ENCODE data around the gene FOXI2.

The FOXI2 gene

DNA sequence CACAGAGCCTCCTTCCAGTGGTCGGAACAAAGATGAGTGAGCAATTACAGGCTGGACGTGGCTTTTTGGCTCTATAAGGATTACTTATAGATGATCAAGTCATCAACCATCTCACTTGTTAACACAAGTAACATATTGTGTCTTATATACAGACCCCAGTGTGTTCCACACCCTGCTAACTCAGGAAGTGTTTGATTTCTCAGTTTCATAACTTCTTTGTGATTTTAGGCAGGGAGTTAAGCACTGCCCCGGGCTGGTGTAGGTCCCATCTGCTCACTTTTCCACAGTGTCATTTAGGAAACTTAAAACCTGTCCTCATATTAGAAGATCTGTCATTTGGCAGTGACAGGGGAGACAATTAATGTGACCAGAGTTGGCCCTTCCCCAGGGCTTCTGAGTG, 6.2 kb downstream of the FOXI2 start:
- H3K79me2 ChIP-seq (ENCODE audit: control insufficient read depth, insufficient read depth, low read length, unreplicated experiment) = no peaks in the 10 kb centered on the region
- H3K36me3 ChIP-seq (ENCODE audit: insufficient read depth, low read length) = no peaks in the 10 kb centered on the region
- H3K4me3 ChIP-seq (ENCODE audit: low read depth, low read length) = no peak overlapping the region
- no peak overlapping the region for H2AFZ ChIP-seq (ENCODE audit: low read length, unreplicated experiment)
- H3K4me1 ChIP-seq (ENCODE audit: control insufficient read depth, insufficient read depth, low read length, unreplicated experiment) = no peaks in the 10 kb centered on the region
- H3K27ac ChIP-seq (ENCODE audit: low read depth, low read length) = no peak overlapping the region
- peaks cover 12% of the 10 kb centered on the region for H3K27me3 ChIP-seq (ENCODE audit: insufficient read depth, low read length)

DNA sequence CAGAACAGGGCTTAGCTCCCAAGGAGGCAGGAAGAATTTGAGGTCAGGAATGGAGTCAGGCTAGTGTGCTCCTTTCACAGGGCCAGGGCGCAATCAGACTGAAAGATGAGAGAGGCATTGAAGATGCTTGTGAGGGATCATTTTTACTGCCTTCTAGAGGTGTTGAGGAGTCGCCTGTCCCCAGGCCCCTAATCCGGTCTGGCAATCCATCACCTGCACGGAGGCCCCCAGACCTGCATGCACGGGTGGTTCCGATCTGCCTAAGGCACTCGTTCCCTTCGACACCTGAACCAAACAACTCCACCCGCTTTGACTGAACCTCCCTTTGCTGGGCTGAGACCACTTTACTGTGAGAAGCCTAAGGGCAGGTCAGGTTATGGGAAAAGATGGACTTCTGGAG, 8.0 kb downstream of the FOXI2 start:
- Histone ChIP-seq H3K79me2 (ENCODE audit: control insufficient read depth, insufficient read depth, low read length, unreplicated experiment) (no peaks in the 10 kb centered on the region), H3K27ac (ENCODE audit: low read depth, low read length) (no peak overlapping the region), H3K4me1 (ENCODE audit: control insufficient read depth, insufficient read depth, low read length, unreplicated experiment) (no peaks in the 10 kb centered on the region), H3K4me3 (ENCODE audit: low read depth, low read length) (no peak overlapping the region), H2AFZ (ENCODE audit: low read length, unreplicated experiment) (no peak overlapping the region), H3K27me3 (ENCODE audit: insufficient read depth, low read length) (no peaks in the 10 kb centered on the region), H3K36me3 (ENCODE audit: insufficient read depth, low read length) (no peaks in the 10 kb centered on the region)

GRCh38 chr10:127745861-127746260, 8.9 kb downstream of the FOXI2 start:
- Histone ChIP-seq H3K27ac (ENCODE audit: low read depth, low read length) (no peak overlapping the region), H3K27me3 (ENCODE audit: insufficient read depth, low read length) (no peaks in the 10 kb centered on the region), H3K4me3 (ENCODE audit: low read depth, low read length) (no peak overlapping the region), H3K36me3 (ENCODE audit: insufficient read depth, low read length) (no peaks in the 10 kb centered on the region), H3K4me1 (ENCODE audit: control insufficient read depth, insufficient read depth, low read length, unreplicated experiment) (no peaks in the 10 kb centered on the region), H3K79me2 (ENCODE audit: control insufficient read depth, insufficient read depth, low read length, unreplicated experiment) (no peaks in the 10 kb centered on the region), H2AFZ (ENCODE audit: low read length, unreplicated experiment) (no peak overlapping the region)

DNA sequence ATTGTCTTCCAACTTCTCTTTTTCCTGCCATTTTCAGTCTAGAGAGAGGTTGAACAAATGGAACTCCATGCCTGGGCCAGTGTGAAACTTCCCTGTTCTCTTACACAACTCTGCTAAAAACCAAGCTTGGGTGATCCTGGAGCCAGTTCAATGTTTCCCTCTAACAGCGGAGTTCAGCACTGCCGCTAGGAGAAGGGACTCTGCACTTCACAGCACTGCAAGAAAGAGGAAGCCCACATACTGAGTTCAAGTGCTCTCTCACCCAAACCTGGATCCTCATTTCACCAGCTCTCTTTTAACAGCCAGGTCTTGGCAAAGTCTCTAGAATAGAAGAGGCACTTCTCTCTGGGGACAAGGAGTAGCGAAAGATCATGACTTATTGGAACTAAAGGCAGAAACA, 18.8 kb downstream of the FOXI2 start:
- no peaks in the 10 kb centered on the region for H3K27me3 ChIP-seq (ENCODE audit: insufficient read depth, low read length)
- no peaks in the 10 kb centered on the region for H3K79me2 ChIP-seq (ENCODE audit: control insufficient read depth, insufficient read depth, low read length, unreplicated experiment)
- no peak overlapping the region for H3K27ac ChIP-seq (ENCODE audit: low read depth, low read length)
- H2AFZ ChIP-seq (ENCODE audit: low read length, unreplicated experiment) = no peak overlapping the region
- H3K36me3 ChIP-seq (ENCODE audit: insufficient read depth, low read length) = no peaks in the 10 kb centered on the region
- no peak overlapping the region for H3K4me3 ChIP-seq (ENCODE audit: low read depth, low read length)
- no peaks in the 10 kb centered on the region for H3K4me1 ChIP-seq (ENCODE audit: control insufficient read depth, insufficient read depth, low read length, unreplicated experiment)

DNA sequence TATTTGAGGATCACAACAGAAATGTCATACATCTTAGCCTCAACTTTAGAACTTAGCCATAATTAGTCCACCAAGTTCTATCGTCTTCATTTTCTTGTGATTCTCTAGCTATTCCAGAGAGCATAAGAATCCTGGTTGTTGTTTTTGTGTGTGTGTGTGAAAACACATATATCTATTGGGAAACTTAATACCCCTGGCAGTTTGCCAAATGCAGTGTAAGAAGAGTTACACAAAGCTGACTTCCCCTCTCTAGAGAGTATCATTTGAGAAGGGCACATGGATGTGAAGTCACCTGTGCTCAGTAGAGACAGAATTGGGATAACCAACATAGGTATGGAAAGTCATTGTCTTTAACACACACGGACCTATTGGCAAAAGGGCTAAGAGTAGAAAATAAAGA, 19.3 kb downstream of the FOXI2 start:
- Histone ChIP-seq H3K27me3 (ENCODE audit: insufficient read depth, low read length) (no peaks in the 10 kb centered on the region), H3K79me2 (ENCODE audit: control insufficient read depth, insufficient read depth, low read length, unreplicated experiment) (no peaks in the 10 kb centered on the region), H3K36me3 (ENCODE audit: insufficient read depth, low read length) (no peaks in the 10 kb centered on the region), H3K4me1 (ENCODE audit: control insufficient read depth, insufficient read depth, low read length, unreplicated experiment) (no peaks in the 10 kb centered on the region), H3K4me3 (ENCODE audit: low read depth, low read length) (no peak overlapping the region), H3K27ac (ENCODE audit: low read depth, low read length) (no peak overlapping the region), H2AFZ (ENCODE audit: low read length, unreplicated experiment) (no peak overlapping the region)

GRCh38 chr10:127757033-127757432, 20.0 kb downstream of the FOXI2 start:
- H3K36me3 ChIP-seq (ENCODE audit: insufficient read depth, low read length) = no peaks in the 10 kb centered on the region
- no peak overlapping the region for H2AFZ ChIP-seq (ENCODE audit: low read length, unreplicated experiment)
- H3K79me2 ChIP-seq (ENCODE audit: control insufficient read depth, insufficient read depth, low read length, unreplicated experiment) = no peaks in the 10 kb centered on the region
- H3K4me3 ChIP-seq (ENCODE audit: low read depth, low read length) = no peak overlapping the region
- H3K4me1 ChIP-seq (ENCODE audit: control insufficient read depth, insufficient read depth, low read length, unreplicated experiment) = no peaks in the 10 kb centered on the region
- H3K27me3 ChIP-seq (ENCODE audit: insufficient read depth, low read length) = no peaks in the 10 kb centered on the region
- no peak overlapping the region for H3K27ac ChIP-seq (ENCODE audit: low read depth, low read length)

- no peaks in the 10 kb centered on the region for H3K36me3 ChIP-seq (ENCODE audit: insufficient read depth, low read length)
- no peak overlapping the region for H3K27ac ChIP-seq (ENCODE audit: low read depth, low read length)
- no peak overlapping the region for H3K4me3 ChIP-seq (ENCODE audit: low read depth, low read length)
- H3K79me2 ChIP-seq (ENCODE audit: control insufficient read depth, insufficient read depth, low read length, unreplicated experiment) = no peaks in the 10 kb centered on the region
- no peaks in the 10 kb centered on the region for H3K4me1 ChIP-seq (ENCODE audit: control insufficient read depth, insufficient read depth, low read length, unreplicated experiment)
- H3K27me3 ChIP-seq (ENCODE audit: insufficient read depth, low read length) = no peaks in the 10 kb centered on the region
- H2AFZ ChIP-seq (ENCODE audit: low read length, unreplicated experiment) = no peak overlapping the region
These were observed 22.3 kb downstream of the FOXI2 start for GRCh38 chr10:127759276-127759675.

DNA sequence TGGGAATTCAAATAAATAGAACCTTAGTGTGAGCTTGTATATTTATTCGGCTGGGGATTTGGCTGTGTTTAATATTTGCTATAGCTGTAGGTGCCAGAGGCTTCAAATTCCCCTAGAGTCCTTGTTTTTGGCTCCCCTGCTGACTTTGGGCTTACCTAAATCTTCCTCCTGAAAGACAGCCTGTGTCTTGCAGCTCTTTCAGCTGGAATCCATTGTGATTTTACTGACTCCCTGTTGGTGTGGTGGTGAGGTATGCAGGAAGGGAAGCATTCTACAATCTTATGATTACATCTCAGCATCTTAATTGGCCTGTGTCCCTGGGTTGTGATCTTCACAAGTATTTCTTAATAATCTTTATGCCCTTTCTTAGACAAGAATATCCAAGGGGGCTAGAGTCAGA, 25.9 kb downstream of the FOXI2 start:
- H3K4me3 ChIP-seq (ENCODE audit: low read depth, low read length) = no peak overlapping the region
- H3K79me2 ChIP-seq (ENCODE audit: control insufficient read depth, insufficient read depth, low read length, unreplicated experiment) = no peaks in the 10 kb centered on the region
- no peaks in the 10 kb centered on the region for H3K4me1 ChIP-seq (ENCODE audit: control insufficient read depth, insufficient read depth, low read length, unreplicated experiment)
- H2AFZ ChIP-seq (ENCODE audit: low read length, unreplicated experiment) = no peak overlapping the region
- no peak overlapping the region for H3K27ac ChIP-seq (ENCODE audit: low read depth, low read length)
- H3K36me3 ChIP-seq (ENCODE audit: insufficient read depth, low read length) = no peaks in the 10 kb centered on the region
- H3K27me3 ChIP-seq (ENCODE audit: insufficient read depth, low read length) = no peaks in the 10 kb centered on the region

DNA sequence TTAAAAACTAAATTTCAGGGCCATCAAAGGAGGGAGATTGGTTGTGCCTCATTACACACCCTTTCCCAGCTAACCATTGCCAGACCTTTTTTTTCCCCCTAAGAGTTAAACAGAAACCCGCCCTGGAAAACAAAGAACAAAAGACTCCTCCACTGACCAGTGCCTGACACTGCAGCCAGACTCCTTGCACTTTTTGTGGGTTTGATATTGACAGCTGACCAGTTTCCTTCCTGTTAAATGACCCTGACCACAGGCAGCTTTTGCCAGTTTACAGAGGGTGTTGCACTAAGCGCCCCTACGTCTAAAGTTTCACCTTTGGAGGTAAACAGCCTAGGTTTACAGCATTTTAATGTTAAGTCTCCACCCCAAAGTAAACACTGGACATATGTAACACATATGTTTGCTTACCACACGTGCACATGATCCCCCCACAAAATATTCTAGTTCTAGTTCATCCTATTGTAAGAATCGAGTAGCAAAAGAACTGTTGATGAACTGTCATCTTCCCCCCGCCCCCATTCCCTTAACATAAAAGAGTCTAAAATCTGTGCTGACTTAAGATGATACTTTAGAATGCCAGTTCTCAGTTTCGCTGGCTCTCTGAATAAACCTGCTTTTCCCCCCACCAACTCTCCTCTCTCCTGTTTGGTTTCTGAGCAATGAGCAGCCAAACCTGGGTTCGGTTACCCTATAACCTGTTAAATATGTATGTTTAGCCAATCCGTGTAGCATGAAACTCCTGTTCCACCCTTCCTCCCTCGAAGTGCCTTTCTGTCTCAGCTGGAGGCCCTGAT, 38.0 kb downstream of the FOXI2 start:
- H3K4me3 ChIP-seq (ENCODE audit: low read depth, low read length) = no peak overlapping the region
- no peaks in the 10 kb centered on the region for H3K27me3 ChIP-seq (ENCODE audit: insufficient read depth, low read length)
- H3K79me2 ChIP-seq (ENCODE audit: control insufficient read depth, insufficient read depth, low read length, unreplicated experiment) = no peaks in the 10 kb centered on the region
- no peak overlapping the region for H2AFZ ChIP-seq (ENCODE audit: low read length, unreplicated experiment)
- H3K27ac ChIP-seq (ENCODE audit: low read depth, low read length) = no peak overlapping the region
- H3K4me1 ChIP-seq (ENCODE audit: control insufficient read depth, insufficient read depth, low read length, unreplicated experiment) = no peaks in the 10 kb centered on the region
- no peaks in the 10 kb centered on the region for H3K36me3 ChIP-seq (ENCODE audit: insufficient read depth, low read length)

DNA sequence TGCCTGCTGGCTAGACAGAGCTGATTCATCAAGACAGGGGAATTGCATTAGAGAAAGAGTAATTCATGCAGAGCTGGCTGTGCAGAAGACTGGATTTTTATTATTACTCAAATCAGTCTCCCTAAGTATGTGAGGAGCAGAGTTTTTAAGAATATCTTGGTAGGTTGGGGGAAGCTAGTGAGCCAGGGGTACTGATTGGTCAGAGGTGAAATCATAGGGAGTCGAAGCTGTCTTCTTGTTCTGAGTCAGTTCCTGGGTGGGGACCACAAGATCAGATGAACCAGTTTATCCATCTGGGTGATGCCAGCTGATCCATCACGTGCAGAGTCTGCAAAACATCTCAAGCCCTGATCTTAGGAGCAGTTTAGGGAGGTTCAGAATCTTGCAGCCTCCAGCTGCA, 39.8 kb downstream of the FOXI2 start:
- H2AFZ ChIP-seq (ENCODE audit: low read length, unreplicated experiment) = no peak overlapping the region
- no peaks in the 10 kb centered on the region for H3K79me2 ChIP-seq (ENCODE audit: control insufficient read depth, insufficient read depth, low read length, unreplicated experiment)
- no peak overlapping the region for H3K27ac ChIP-seq (ENCODE audit: low read depth, low read length)
- H3K4me1 ChIP-seq (ENCODE audit: control insufficient read depth, insufficient read depth, low read length, unreplicated experiment) = no peaks in the 10 kb centered on the region
- H3K4me3 ChIP-seq (ENCODE audit: low read depth, low read length) = no peak overlapping the region
- no peaks in the 10 kb centered on the region for H3K36me3 ChIP-seq (ENCODE audit: insufficient read depth, low read length)
- no peaks in the 10 kb centered on the region for H3K27me3 ChIP-seq (ENCODE audit: insufficient read depth, low read length)

DNA sequence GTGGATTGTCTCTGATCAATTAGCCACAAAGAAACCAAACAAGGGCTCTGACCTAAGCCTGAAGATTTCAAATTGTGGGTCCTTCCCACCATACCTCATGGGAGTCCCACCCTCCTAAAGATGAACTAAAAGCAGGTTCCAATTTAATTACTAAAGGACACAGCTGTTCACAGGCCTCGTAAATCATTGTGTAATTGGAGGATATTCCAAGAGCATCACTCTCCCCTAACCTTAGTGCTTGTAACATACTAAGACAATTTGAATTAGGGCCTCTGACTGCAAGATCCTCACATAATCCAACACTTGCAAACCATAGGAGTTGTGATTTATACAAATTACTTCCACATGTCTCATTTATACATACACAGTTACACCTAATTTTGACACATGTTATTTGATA, 44.4 kb downstream of the FOXI2 start:
- H3K27me3 ChIP-seq (ENCODE audit: insufficient read depth, low read length) = no peaks in the 10 kb centered on the region
- H2AFZ ChIP-seq (ENCODE audit: low read length, unreplicated experiment) = no peak overlapping the region
- no peak overlapping the region for H3K27ac ChIP-seq (ENCODE audit: low read depth, low read length)
- no peaks in the 10 kb centered on the region for H3K79me2 ChIP-seq (ENCODE audit: control insufficient read depth, insufficient read depth, low read length, unreplicated experiment)
- no peaks in the 10 kb centered on the region for H3K36me3 ChIP-seq (ENCODE audit: insufficient read depth, low read length)
- H3K4me3 ChIP-seq (ENCODE audit: low read depth, low read length) = no peak overlapping the region
- no peaks in the 10 kb centered on the region for H3K4me1 ChIP-seq (ENCODE audit: control insufficient read depth, insufficient read depth, low read length, unreplicated experiment)
